Mesenchymal stem cell (in vitro differentiated cells and primary cell): Measurements from ENCODE around the gene CACFD1.

ENCODE experiments used
- DNase-seq: peaks from one replicate; pipeline ENCODE4 v3.0.0-alpha.2; 2013
- H2AFZ ChIP-seq: one replicate; pipeline ENCODE4 v1.6.1; 2013; ENCODE audit warnings: low read depth, mild to moderate bottlenecking, control low read depth, inconsistent platforms, low read length, moderate library complexity
- H2AK5ac ChIP-seq: 2 replicates; pipeline ENCODE4 v1.6.1; 2013; ENCODE audit warnings: low read length, moderate library complexity, mild to moderate bottlenecking, inconsistent platforms; ENCODE audit not compliant: severe bottlenecking
- H2BK120ac ChIP-seq: one replicate; pipeline ENCODE4 v1.6.1; 2013; ENCODE audit warnings: low read depth, mild to moderate bottlenecking, inconsistent platforms, low read length, moderate library complexity
- H2BK12ac ChIP-seq, 2 experiments: one replicate each; pipeline ENCODE4 v1.6.1; 2013; ENCODE audit warnings: inconsistent platforms in 2 of 2, low read length in 2 of 2, mild to moderate bottlenecking in 2 of 2, moderate library complexity in 2 of 2, control low read depth in 1 of 2
- H2BK15ac ChIP-seq: one replicate; pipeline ENCODE4 v1.6.1; 2013; ENCODE audit warnings: mild to moderate bottlenecking, low read depth, inconsistent platforms; ENCODE audit not compliant: poor library complexity, severe bottlenecking
- H2BK5ac ChIP-seq: 2 replicates; pipeline ENCODE4 v1.6.1; 2013; ENCODE audit warnings: low read depth, mild to moderate bottlenecking, low read length, control low read depth, inconsistent platforms; ENCODE audit not compliant: poor library complexity, severe bottlenecking
- H3K14ac ChIP-seq, 2 experiments: one replicate each; pipeline ENCODE4 v1.6.1; 2013; ENCODE audit warnings: inconsistent platforms in 2 of 2, low read length in 2 of 2, control low read depth in 1 of 2, mild to moderate bottlenecking in 1 of 2, moderate library complexity in 1 of 2
- H3K18ac ChIP-seq, 2 experiments: one replicate each; pipeline ENCODE4 v1.6.1; 2013; ENCODE audit warnings: inconsistent platforms in 2 of 2, low read length in 2 of 2, control low read depth in 1 of 2, low read depth in 1 of 2, mild to moderate bottlenecking in 1 of 2
- H3K23ac ChIP-seq, 2 experiments: one replicate each; pipeline ENCODE4 v1.6.1; 2013; ENCODE audit warnings: inconsistent platforms in 2 of 2, low read length in 2 of 2, mild to moderate bottlenecking in 2 of 2, moderate library complexity in 2 of 2, control low read depth in 1 of 2
- H3K27ac ChIP-seq: 2 replicates; pipeline ENCODE4 v1.5.1; 2013; ENCODE audit warnings: mild to moderate bottlenecking, moderate library complexity, low read length, control low read depth, inconsistent platforms; ENCODE audit not compliant: poor library complexity, severe bottlenecking
- H3K27me3 ChIP-seq, 2 experiments: 2 replicates each; pipeline versions ENCODE4 v1.6.1 to v1.7.0; 2013; ENCODE audit warnings: low read length in 2 of 2, mild to moderate bottlenecking in 2 of 2, moderate library complexity in 2 of 2, control low read depth in 1 of 2, inconsistent platforms in 1 of 2; ENCODE audit not compliant: control insufficient read depth in 1 of 2, insufficient read depth in 1 of 2
- H3K36me3 ChIP-seq, 2 experiments: 2 replicates each; pipeline versions ENCODE4 v1.6.1 to v1.7.0; 2013; ENCODE audit warnings: low read length in 2 of 2, control low read depth in 1 of 2, inconsistent platforms in 1 of 2, low read depth in 1 of 2, mild to moderate bottlenecking in 1 of 2; ENCODE audit not compliant: insufficient read depth in 2 of 2, control insufficient read depth in 1 of 2
- H3K4ac ChIP-seq, 2 experiments: one replicate each; pipeline ENCODE4 v1.6.1; 2013; ENCODE audit warnings: inconsistent platforms in 2 of 2, low read length in 2 of 2, mild to moderate bottlenecking in 2 of 2, moderate library complexity in 2 of 2, control low read depth in 1 of 2, low read depth in 1 of 2
- H3K4me1 ChIP-seq: 2 replicates; pipeline ENCODE4 v1.6.1; 2013; ENCODE audit warnings: low read depth, low read length, control low read depth; ENCODE audit not compliant: control insufficient read depth, insufficient read depth
- H3K4me2 ChIP-seq: 2 replicates; pipeline ENCODE4 v1.6.1; 2013; ENCODE audit warnings: low read length, mild to moderate bottlenecking, inconsistent platforms; ENCODE audit not compliant: poor library complexity, severe bottlenecking
- H3K4me3 ChIP-seq, 2 experiments: 2 replicates each; pipeline versions ENCODE4 v1.5.1 to v1.7.0; 2013; ENCODE audit warnings: low read length in 2 of 2, mild to moderate bottlenecking in 2 of 2, control low read depth in 1 of 2, low read depth in 1 of 2; ENCODE audit not compliant: insufficient read depth in 1 of 2
- H3K79me1 ChIP-seq: replicated peaks from 2 replicates; pipeline ENCODE4 v1.6.1; 2013; ENCODE audit warnings: mild to moderate bottlenecking, control low read depth, low read length, inconsistent platforms; ENCODE audit not compliant: poor library complexity, severe bottlenecking
- H3K9ac ChIP-seq: 2 replicates; pipeline ENCODE4 v1.7.0; 2013; ENCODE audit warnings: mild to moderate bottlenecking, low read length, moderate library complexity
- H3K9me3 ChIP-seq: 2 replicates; pipeline ENCODE4 v1.7.0; 2013; ENCODE audit warnings: mild to moderate bottlenecking, low read length; ENCODE audit not compliant: control insufficient read depth
- H4K8ac ChIP-seq: one replicate; pipeline ENCODE4 v1.6.1; 2013; ENCODE audit warnings: inconsistent platforms, mild to moderate bottlenecking, low read length, moderate library complexity
- H4K91ac ChIP-seq: one replicate; pipeline ENCODE4 v1.6.1; 2013; ENCODE audit warnings: mild to moderate bottlenecking, low read length, inconsistent platforms
- WGBS: methylation state at CpG from one replicate; pipeline ENCODE4 v1.1.7; 2013; ENCODE audit warnings: mixed read lengths; 5-methylcytosine and 5-hydroxymethylcytosine counted together

CACFD1 gene

DNA sequence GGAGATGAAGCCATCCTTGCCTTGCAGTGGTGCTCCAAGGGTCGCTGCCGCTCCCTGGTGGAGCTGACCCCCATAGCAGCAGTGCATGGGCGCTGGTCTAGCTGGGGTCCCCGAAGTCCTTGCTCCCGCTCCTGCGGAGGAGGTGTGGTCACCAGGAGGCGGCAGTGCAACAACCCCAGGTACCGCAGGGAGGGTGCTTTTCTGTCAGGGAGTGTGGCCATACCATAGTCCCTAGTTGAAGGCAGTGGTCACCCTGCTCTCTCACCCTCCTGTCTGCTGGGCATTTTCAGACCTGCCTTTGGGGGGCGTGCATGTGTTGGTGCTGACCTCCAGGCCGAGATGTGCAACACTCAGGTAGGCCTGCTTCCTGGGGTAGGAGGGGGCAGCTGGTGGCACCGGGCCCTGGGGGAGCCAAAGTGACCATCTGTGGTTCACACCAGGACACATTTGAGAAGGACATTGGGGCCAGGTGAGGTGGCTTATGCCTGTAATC is 26.4 kb upstream of the CACFD1 start:
- no peak overlapping the region for H3K4me3 ChIP-seq
- H4K8ac ChIP-seq, result no peak overlapping the region
- no peak overlapping the region for H2BK120ac ChIP-seq
- no peak overlapping the region for H3K9ac ChIP-seq
- H2BK15ac ChIP-seq, result no peak overlapping the region
- H2BK5ac ChIP-seq, result no peak overlapping the region
- H4K91ac ChIP-seq, result no peak overlapping the region
- H3K18ac ChIP-seq, result no peak overlapping the region
- no peak overlapping the region for H3K4me2 ChIP-seq
- H3K36me3 ChIP-seq, result no peaks in the 10 kb centered on the region
- H3K4ac ChIP-seq, result no peak overlapping the region
- H3K4me1 ChIP-seq, result peaks cover 14% of the 10 kb centered on the region
- H3K23ac ChIP-seq, result no peak overlapping the region
- no peak overlapping the region for H2AFZ ChIP-seq
- H3K9me3 ChIP-seq, result no peaks in the 10 kb centered on the region
- H2AK5ac ChIP-seq, result no peak overlapping the region
- H3K79me1 ChIP-seq, result no peaks in the 10 kb centered on the region
- DNase-seq, result no peak
- H3K27ac ChIP-seq, result no peak overlapping the region
- no peak overlapping the region for H3K14ac ChIP-seq
- peaks cover 0 to 16% of the 10 kb centered on the region in 2 experiments for H3K27me3 ChIP-seq
- H2BK12ac ChIP-seq, result no peak overlapping the region
- 91% methylated on average over 11 of the region's 11 CpGs for WGBS

DNA sequence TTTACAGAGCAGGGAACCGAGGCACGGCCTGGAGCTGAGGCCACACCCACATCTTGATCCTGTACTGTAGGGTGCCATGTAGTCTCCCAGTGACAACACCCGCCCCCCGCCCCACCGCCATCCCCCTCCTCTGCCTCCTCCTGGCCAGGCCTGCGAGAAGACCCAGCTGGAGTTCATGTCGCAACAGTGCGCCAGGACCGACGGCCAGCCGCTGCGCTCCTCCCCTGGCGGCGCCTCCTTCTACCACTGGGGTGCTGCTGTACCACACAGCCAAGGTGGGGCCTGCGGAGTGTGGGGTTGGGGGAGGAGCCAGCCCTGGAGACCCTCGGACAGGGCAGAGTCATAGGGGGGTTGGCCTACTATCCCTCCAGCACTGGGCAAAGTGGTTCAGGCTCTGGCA is 23.1 kb upstream of the CACFD1 start:
- Histone ChIP-seq H3K9ac (no peak overlapping the region), H3K4me1 (no peaks in the 10 kb centered on the region), H4K8ac (no peak overlapping the region), H3K4me3 (no peak overlapping the region), H2AK5ac (no peak overlapping the region), H3K27ac (no peak overlapping the region), H3K14ac (no peak overlapping the region), H3K4ac (no peak overlapping the region), H3K36me3 (no peaks in the 10 kb centered on the region), H4K91ac (no peak overlapping the region), H3K79me1 (no peaks in the 10 kb centered on the region), H3K23ac (no peak overlapping the region), H3K27me3 (peaks cover 0 to 9% of the 10 kb centered on the region in 2 experiments), H2BK15ac (no peak overlapping the region), H3K18ac (no peak overlapping the region), H3K4me2 (no peak overlapping the region), H2BK12ac (no peak overlapping the region), H2BK5ac (no peak overlapping the region), H2AFZ (no peak overlapping the region), H2BK120ac (no peak overlapping the region), H3K9me3 (no peaks in the 10 kb centered on the region)
- no peak for DNase-seq
- 93% methylated on average over 13 of the region's 16 CpGs for WGBS

DNA sequence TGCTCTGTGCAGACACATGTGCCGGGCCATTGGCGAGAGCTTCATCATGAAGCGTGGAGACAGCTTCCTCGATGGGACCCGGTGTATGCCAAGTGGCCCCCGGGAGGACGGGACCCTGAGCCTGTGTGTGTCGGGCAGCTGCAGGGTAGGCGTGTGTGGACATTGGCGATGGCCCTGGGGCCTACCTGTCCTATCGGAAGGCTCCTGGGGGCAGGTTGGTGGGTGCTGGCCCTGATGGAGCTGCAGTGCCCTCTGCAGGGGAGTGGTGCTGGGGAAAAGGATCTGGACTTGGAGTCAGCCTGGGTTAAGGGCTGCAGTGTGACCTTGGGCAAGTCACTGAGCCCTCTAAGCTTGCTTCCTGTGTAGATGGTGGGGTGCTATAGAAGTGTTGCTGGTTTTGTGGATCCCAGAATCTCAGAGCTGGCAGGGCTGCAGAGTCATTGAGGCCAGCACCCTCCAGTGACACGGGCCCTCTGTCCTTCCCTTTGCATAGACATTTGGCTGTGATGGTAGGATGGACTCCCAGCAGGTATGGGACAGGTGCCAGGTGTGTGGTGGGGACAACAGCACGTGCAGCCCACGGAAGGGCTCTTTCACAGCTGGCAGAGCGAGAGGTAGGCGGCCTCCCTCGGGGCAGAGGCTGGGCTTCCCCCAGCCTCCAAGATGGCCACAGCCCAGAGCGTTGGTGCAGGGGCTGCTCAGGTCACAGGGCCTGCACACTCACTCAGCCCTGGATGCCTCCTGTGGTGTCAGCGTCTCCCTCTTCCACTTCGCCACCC is 21.8 kb upstream of the CACFD1 start:
- no peak for DNase-seq
- 93% methylated on average over 20 of the region's 20 CpGs for WGBS
- Histone ChIP-seq H3K4me1 (no peaks in the 10 kb centered on the region), H2BK5ac (no peak overlapping the region), H4K8ac (no peak overlapping the region), H3K4ac (no peak overlapping the region), H3K27me3 (peaks cover 0 to 9% of the 10 kb centered on the region in 2 experiments), H4K91ac (peak overlapping the region; percentile 12), H2BK120ac (no peak overlapping the region), H3K36me3 (no peaks in the 10 kb centered on the region), H3K18ac (no peak overlapping the region), H2BK15ac (no peak overlapping the region), H2BK12ac (no peak overlapping the region), H3K23ac (no peak overlapping the region), H3K9me3 (no peaks in the 10 kb centered on the region), H3K79me1 (no peaks in the 10 kb centered on the region), H3K4me2 (no peak overlapping the region), H2AFZ (no peak overlapping the region), H3K27ac (no peak overlapping the region), H3K4me3 (no peak overlapping the region), H2AK5ac (no peak overlapping the region), H3K14ac (no peak overlapping the region), H3K9ac (no peak overlapping the region)

DNA sequence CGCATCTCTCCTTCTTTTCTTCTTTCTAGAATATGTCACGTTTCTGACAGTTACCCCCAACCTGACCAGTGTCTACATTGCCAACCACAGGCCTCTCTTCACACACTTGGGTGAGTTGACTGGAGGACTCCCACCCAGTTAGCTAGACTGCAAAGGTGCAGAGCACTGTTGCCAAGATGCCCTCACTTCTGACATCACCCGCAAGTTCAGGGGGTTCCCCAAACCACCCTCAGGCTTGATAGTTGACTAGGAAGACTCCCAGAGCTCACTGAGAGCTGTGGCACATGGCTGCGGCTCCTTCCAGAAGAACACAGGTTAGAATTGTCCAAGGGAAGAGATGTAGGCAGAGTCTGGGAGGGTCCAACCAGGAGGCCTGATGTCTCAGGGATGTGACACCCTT is 20.4 kb upstream of the CACFD1 start:
- Histone ChIP-seq H3K36me3 (no peaks in the 10 kb centered on the region), H2BK120ac (no peak overlapping the region), H3K9me3 (no peaks in the 10 kb centered on the region), H3K4ac (no peak overlapping the region), H3K4me2 (no peak overlapping the region), H3K14ac (no peak overlapping the region), H3K4me1 (peaks cover 6% of the 10 kb centered on the region), H3K27me3 (peaks cover 0 to 15% of the 10 kb centered on the region in 2 experiments), H2AK5ac (no peak overlapping the region), H4K8ac (no peak overlapping the region), H3K9ac (no peak overlapping the region), H3K23ac (no peak overlapping the region), H3K27ac (no peak overlapping the region), H3K18ac (no peak overlapping the region), H2AFZ (no peak overlapping the region), H2BK12ac (no peak overlapping the region), H2BK5ac (no peak overlapping the region), H4K91ac (no peak overlapping the region), H2BK15ac (no peak overlapping the region), H3K79me1 (no peaks in the 10 kb centered on the region), H3K4me3 (no peak overlapping the region)
- WGBS, result 75% methylated on average over 4 of the region's 4 CpGs
- no peak for DNase-seq
